ENCODE measurements around the gene LMCD1.

The LMCD1 gene

GRCh38 chr3:8485141-8485870 is 16.3 kb upstream of the LMCD1 start:
- no peak for DNase-seq

- no peak for DNase-seq
These were observed 15.7 kb upstream of the LMCD1 start for GRCh38 chr3:8485943-8486342.

DNA sequence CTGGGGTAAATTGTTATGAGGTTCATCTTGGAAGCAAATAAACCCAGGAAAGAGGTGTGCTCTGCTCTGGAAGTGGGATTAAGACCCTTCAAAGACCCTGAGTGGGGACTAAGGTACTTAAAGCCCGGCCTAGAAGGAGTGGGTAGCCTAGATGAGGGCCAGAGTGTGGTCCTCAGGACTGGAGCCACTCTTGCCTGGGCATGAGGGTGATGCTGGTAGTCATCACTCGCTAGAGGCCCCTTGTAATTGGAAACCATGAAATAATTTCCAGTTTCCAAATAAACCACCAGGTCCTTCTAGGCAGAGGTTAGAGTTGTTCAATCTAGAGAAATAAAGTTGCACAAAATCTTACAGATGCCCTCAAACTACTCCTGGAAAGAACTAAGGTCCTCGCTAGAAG is 15.2 kb upstream of the LMCD1 start:
- DNase-seq: no peak

- DNase-seq: no peak
These were observed 14.7 kb upstream of the LMCD1 start for GRCh38 chr3:8486936-8487335.

- DNase-seq: no peak
These were observed 13.2 kb upstream of the LMCD1 start for GRCh38 chr3:8488411-8488810.

DNA sequence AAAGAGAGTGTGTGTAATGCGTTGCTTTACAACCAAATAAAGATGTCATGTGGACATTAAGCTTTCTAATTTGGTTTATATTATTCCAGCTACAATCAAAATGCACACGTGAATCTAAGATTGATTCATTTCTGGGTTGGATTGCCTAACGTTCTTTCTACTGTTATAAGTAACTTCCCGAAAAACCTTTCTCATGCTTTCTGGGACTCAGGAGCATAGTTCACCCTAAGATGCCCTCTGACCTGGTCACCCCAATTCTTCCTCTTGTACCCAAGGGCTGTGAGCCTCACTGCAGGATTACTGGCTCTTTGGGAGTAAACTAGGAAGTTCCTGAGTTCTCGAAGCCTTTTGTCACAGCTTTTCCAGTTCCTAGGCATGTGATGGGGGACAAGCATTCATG is 12.7 kb upstream of the LMCD1 start:
- DNase-seq: no peak

DNA sequence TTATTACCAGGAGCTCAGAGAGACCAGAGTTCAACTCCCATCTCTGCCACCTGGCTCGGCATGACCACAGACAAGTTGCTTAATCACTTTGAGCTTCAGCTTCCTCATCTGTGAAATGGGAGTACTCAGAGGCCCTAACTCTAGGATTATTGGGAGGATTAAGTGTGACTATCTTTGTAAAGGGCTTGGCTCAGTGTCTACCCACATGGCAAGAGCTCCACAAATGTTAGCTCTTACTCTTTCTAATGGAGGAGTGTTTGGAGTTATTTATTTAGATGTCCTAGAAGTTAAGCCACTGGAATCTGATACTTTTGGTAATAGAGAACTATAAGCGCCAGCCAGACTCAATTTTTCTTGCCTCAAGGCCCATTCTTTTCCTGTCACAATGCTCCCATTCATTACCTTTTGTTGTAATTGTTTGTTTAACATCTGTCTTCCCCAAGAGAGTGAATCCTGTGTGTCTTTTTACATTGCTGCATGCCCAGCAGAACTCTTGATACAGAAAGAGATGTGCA is 12.3 kb upstream of the LMCD1 start:
- DNase-seq: no peak

DNA sequence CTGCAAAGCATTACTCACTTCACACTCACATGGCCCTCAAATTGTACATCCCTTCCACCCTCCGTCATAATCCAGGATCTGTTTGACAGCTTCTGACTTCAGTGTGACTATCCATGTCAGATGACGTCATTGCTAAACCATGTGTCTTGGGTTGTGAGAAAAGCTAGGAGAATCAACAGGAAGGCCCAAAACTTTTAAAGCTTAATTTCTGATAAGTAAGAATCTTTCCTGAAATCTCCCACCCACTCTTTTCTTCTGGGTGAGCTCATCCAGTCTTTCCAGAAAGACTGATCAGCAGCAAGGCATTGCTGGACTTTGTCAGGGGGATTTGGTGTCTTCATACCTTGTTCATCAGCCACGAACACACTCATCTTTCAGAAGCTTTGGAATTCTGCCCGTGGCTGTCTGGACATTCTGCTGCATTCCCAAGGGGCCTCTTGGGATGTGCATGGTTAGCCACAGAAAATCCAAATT is 11.5 kb upstream of the LMCD1 start:
- DNase-seq: no peak

- DNase-seq: no peak
These were observed 10.1 kb upstream of the LMCD1 start for GRCh38 chr3:8491271-8492144.

DNA sequence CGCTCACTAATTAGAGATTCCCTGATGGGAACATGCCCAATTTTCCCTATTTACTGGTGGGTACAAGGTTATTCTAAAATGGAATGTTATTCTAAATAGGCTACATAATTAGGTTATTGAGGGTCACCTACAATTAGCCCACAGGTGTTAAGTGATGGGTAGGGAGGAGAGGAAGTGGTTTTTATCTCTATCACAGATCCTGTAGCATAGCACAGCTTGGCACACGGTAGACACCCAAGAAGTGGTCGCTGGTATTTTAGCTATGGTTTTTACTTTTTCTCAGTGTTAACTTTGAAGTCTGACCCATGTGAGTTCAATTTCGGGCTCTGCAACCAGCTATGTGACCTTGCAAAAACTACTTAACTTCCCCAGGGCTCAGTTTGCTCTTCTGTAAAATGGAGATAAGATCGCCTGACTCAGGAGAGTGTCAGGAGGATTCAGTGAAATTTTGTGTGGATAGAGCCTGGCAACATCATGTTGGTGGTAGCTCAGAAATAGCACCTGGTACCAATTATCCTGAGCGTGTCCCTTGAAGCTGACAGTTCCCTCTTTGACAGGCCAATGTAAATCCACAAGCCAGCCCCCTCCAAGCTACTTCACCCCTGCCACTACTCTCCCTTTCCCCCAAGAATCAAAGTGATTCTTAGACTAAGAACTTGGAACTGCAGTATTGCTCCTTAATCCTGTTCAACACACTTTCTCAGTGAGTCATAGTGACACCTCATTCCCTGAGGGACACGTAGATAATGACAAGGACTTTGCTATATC is 8.7 kb upstream of the LMCD1 start:
- no peak for DNase-seq

- no peak for DNase-seq
These were observed 7.9 kb upstream of the LMCD1 start for GRCh38 chr3:8493744-8494143.

GRCh38 chr3:8494327-8494726 is 7.3 kb upstream of the LMCD1 start:
- no peak for DNase-seq

GRCh38 chr3:8497582-8497981 is 4.0 kb upstream of the LMCD1 start:
- DNase-seq: no peak

- DNase-seq: no peak
These were observed 2.4 kb upstream of the LMCD1 start for GRCh38 chr3:8499181-8499611.

GRCh38 chr3:8500319-8500988 is 1.2 kb upstream of the LMCD1 start:
- DNase-seq: no peak

GRCh38 chr3:8500989-8501370 is 643 bp upstream of the LMCD1 start:
- DNase-seq: no peak

GRCh38 chr3:8503461-8503860 is 1.8 kb downstream of the LMCD1 start:
- DNase-seq: no peak

- no peak for DNase-seq
These were observed 2.4 kb downstream of the LMCD1 start for GRCh38 chr3:8503871-8504610.

DNA sequence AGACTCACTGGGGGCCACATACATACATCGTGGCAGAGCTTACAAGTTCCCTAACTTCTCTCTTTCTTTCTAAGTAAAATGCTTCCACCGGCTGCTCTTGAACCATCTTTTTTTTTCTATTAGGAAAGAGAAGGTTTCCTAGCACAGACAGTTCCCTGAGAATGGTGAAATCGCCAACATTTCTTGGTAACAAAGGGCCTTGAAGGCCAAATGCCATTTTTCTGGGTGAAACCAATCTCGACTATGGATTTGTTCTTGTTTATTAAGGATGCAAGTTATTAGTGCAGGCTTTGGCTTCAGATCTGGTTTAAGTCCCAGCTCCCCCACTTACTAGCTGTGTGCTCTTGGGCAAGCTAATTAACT is 3.0 kb downstream of the LMCD1 start:
- DNase-seq: no peak

DNA sequence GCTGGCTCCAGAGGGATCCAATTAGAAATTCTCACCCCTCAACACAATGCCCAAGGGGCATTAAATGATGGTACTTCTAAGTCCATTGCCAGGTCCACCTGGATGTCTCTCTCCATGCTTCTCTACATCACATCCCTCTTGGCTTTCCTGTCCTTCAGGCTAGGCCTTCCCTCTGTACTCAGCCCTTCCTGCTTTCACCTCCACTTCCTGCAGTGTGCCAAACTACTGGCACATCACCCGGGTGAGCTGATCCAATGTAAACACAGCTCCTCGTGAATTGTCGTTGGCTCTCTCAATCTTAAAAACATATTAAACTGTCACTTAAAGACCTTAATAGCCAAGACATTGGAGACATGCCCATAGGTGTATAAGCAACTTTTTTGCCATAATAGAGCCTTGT is 4.0 kb downstream of the LMCD1 start:
- no peak for DNase-seq

GRCh38 chr3:8506571-8507061 is 5.0 kb downstream of the LMCD1 start:
- no peak for DNase-seq

DNA sequence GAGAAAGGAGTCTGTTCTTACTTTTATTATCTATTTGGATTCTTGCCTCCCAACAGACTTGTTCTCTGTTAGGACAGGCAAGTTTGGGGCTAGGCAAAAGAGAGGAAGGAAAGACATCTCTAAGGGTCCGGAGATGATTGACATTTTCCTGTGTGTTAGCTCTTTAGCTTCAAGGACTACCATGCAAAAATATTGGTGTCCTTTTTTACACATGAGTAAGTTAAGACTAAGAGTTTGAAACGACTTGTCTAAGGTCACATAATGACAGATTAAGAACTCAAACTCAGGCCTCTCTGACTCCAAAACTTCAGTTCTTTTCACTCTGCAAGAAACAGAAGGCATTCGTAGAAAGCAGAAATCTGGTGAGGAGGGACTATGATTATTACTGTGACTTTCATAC is 5.9 kb downstream of the LMCD1 start:
- DNase-seq: no peak
